VCaP (cell line): Measurements from ENCODE around the gene NAA10.
A peak's percentile ranks its signal among the peaks of the same experiment; 100 is the strongest.

Experiments
- H3K27ac ChIP-seq: fragments of 450-650 bp; 2 replicates; pipeline ENCODE4 v1.5.1; 2017
- CTCF ChIP-seq: fragments of 450-650 bp; conservative IDR thresholded peaks from 2 replicates; pipeline ENCODE4 v1.5.1; 2017; ENCODE audit warnings: mild to moderate bottlenecking, moderate library complexity

Gene NAA10

GRCh38 chrX:153944800-153945150 is 9.9 kb upstream of the NAA10 start:
- no peak for TF ChIP-seq CTCF
- peak overlapping the region; percentile 61; the same call in 1 of the 2 replicates for H3K27ac ChIP-seq

GRCh38 chrX:153944140-153944799 is 9.4 kb upstream of the NAA10 start, which contains the start of gene RENBP:
Gene RENBP, minus strand, starts transcription at chrX:153944643. Its CDS starts 33 bp downstream, at chrX:153944610.
- H3K27ac ChIP-seq = peak within 1 kb of the TSS; percentile 61; the same call in 1 of the 2 replicates
- no peak for TF ChIP-seq CTCF

GRCh38 chrX:153941336-153942252 is 6.8 kb upstream of the NAA10 start:
- no peak overlapping the region for H3K27ac ChIP-seq
- no peak for TF ChIP-seq CTCF

- H3K27ac ChIP-seq = no peak overlapping the region
- TF ChIP-seq CTCF = no peak
These were observed 4.7 kb upstream of the NAA10 start for GRCh38 chrX:153939573-153939972.

GRCh38 chrX:153938226-153938786 is 3.5 kb upstream of the NAA10 start:
- H3K27ac ChIP-seq = no peak overlapping the region

GRCh38 chrX:153937056-153937455 is 2.2 kb upstream of the NAA10 start:
- TF ChIP-seq CTCF = no peak
- H3K27ac ChIP-seq = no peak overlapping the region

More at GRCh38 chrX:153938226-153938786, 3.5 kb upstream of the NAA10 start:
- no peak for TF ChIP-seq CTCF

GRCh38 chrX:153935326-153935851 is 552 bp upstream of the NAA10 start:
- no peak for TF ChIP-seq CTCF
- peak overlapping the region; percentile 81 for H3K27ac ChIP-seq
